ENCODE measurements around the gene B3GAT2. TPM values are rescaled to one million over a fixed set of nuclear protein-coding genes. Genes with fewer than 3 reads are reported as not detected.

B3GAT2 gene
- total RNA-seq, 1 donor from 2014 or later: not detected

DNA sequence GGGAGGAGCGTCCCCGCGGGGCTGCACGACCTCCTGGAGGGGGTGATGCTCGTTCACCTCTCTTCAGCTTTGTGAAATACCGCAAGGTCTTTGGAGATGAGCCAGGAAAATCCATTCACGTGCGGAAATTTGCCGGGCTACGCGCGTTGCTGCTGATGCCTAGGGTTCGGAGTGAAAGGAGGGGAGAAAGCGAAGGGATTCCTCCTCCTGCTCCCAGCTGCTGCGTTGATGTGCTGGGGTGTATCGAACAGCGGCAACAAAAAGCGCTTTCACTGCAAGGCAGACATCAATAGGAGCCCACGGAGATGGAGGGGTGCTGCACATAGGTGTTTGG lies 391 bp upstream of the B3GAT2 start:
- intact Hi-C loops (cut with micrococcal nuclease): no loop called here
- Histone ChIP-seq H3K36me3 (no peaks in the 10 kb centered on the region), H3K27me3 (ENCODE audit: low read depth) (peaks cover 67% of the 10 kb centered on the region), H3K4me3 (peak overlapping the region; percentile 75), H3K9me3 (replicated peaks) (no peaks in the 10 kb centered on the region), H3K4me1 (peaks cover 25% of the 10 kb centered on the region), H3K27ac (replicated peaks) (no peak overlapping the region)
- TF ChIP-seq, protein P1, sequence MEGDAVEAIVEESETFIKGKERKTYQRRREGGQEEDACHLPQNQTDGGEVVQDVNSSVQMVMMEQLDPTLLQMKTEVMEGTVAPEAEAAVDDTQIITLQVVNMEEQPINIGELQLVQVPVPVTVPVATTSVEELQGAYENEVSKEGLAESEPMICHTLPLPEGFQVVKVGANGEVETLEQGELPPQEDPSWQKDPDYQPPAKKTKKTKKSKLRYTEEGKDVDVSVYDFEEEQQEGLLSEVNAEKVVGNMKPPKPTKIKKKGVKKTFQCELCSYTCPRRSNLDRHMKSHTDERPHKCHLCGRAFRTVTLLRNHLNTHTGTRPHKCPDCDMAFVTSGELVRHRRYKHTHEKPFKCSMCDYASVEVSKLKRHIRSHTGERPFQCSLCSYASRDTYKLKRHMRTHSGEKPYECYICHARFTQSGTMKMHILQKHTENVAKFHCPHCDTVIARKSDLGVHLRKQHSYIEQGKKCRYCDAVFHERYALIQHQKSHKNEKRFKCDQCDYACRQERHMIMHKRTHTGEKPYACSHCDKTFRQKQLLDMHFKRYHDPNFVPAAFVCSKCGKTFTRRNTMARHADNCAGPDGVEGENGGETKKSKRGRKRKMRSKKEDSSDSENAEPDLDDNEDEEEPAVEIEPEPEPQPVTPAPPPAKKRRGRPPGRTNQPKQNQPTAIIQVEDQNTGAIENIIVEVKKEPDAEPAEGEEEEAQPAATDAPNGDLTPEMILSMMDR (IDR thresholded peaks at IDR 0.05; ENCODE audit: borderline replicate concordance): no peak
- no peak for DNase-seq

GRCh38 chr6:70956191-70956450 lies 739 bp downstream of the B3GAT2 start:
- TF ChIP-seq, protein P1 (IDR thresholded peaks at IDR 0.05; ENCODE audit: borderline replicate concordance): no peak
- Histone ChIP-seq H3K27ac (replicated peaks) (no peak overlapping the region), H3K4me1 (peaks cover 25% of the 10 kb centered on the region), H3K4me3 (peak overlapping the region; percentile 75), H3K9me3 (replicated peaks) (no peaks in the 10 kb centered on the region), H3K36me3 (no peaks in the 10 kb centered on the region), H3K27me3 (ENCODE audit: low read depth) (peaks cover 65% of the 10 kb centered on the region)
- intact Hi-C loops (cut with micrococcal nuclease): no loop called here
- no peak for DNase-seq

DNA sequence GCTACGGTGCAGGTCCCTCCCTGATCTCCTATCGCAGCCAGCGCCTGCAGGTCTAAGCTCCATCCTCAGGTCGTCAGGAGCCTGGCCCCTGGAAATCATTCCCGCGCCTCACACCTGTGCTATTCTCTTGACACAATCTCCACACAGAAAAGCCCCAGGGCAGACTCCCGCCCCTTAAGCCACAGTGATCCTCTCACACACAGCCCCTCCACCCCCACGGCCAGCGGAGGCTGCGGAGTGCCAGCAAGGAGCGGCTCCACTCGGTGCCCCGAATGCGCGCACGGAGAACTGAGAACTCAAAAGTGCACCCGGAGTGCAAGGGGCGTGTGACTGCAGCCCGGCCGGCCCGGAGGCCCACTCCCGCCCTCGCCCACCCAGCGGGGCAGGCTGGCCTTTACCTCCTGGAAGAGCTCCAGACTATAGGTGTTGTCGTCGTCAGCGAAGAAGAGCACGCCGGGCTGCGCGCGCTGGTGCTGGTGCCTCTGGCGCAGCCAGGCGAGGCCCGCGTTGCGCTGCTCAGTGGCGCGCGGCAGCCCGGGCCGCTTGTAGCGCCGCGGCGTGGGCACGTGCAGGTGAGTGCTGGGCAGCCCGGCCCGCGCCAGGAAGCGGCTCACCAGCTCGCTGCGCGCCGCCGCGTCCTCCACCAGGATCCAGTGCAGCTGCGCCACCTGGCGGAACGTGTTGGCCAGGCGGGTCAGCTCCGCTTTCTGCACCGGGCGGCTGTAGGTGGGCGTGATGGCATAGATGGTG lies 1.2 kb downstream of the B3GAT2 start:
- TF ChIP-seq, protein P1 (IDR thresholded peaks at IDR 0.05; ENCODE audit: borderline replicate concordance): peak; percentile 95
- intact Hi-C loops (cut with micrococcal nuclease): no loop called here
- Histone ChIP-seq H3K27ac (replicated peaks) (no peak overlapping the region), H3K4me3 (peak overlapping the region; percentile 75), H3K9me3 (replicated peaks) (no peaks in the 10 kb centered on the region), H3K27me3 (ENCODE audit: low read depth) (peaks cover 60% of the 10 kb centered on the region), H3K36me3 (no peaks in the 10 kb centered on the region), H3K4me1 (peaks cover 25% of the 10 kb centered on the region)
- peak; percentile 81 for DNase-seq

GRCh38 chr6:70954750-70955149 lies 2.1 kb downstream of the B3GAT2 start:
- no peak overlapping the region for H3K27ac ChIP-seq (replicated peaks)
- no peak overlapping the region for H3K4me3 ChIP-seq
- intact Hi-C loops (cut with micrococcal nuclease): no loop called here
- DNase-seq: no peak
- H3K9me3 ChIP-seq (replicated peaks): no peaks in the 10 kb centered on the region
- peaks cover 59% of the 10 kb centered on the region for H3K27me3 ChIP-seq (ENCODE audit: low read depth)
- H3K4me1 ChIP-seq: peaks cover 25% of the 10 kb centered on the region
- TF ChIP-seq, protein P1 (IDR thresholded peaks at IDR 0.05; ENCODE audit: borderline replicate concordance): no peak
- no peaks in the 10 kb centered on the region for H3K36me3 ChIP-seq

DNA sequence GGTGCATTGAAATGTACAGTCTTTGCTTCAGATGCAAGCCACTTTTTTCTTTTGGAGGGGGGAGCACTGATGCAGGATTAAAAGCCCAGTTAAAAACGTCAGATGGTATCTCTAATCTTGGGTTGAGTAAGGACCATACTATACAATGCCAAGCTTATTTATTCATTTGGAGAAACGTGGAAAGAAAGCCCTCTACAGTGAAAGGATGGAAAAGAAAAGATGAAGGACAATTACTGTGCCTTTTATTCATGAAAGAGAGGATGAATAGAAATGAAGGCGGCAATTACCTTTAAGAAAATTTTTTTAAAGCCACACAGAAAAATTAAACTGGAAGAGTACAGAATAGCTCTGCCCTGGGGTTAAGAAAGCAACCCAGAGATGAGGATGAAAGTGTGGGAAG lies 2.7 kb downstream of the B3GAT2 start:
- Histone ChIP-seq H3K27me3 (ENCODE audit: low read depth) (peaks cover 59% of the 10 kb centered on the region), H3K9me3 (replicated peaks) (no peaks in the 10 kb centered on the region)
- intact Hi-C loops (cut with micrococcal nuclease): no loop called here

More for the DNA sequence above, 2.7 kb downstream of the B3GAT2 start:
- Histone ChIP-seq H3K36me3 (no peaks in the 10 kb centered on the region), H3K27ac (replicated peaks) (no peak overlapping the region), H3K4me1 (peaks cover 25% of the 10 kb centered on the region), H3K4me3 (no peak overlapping the region)
- DNase-seq: no peak
- TF ChIP-seq, protein P1 (IDR thresholded peaks at IDR 0.05; ENCODE audit: borderline replicate concordance): no peak
